ENCODE data around the gene KLHL3. TPM values are rescaled to one million over a fixed set of nuclear protein-coding genes. Genes with fewer than 3 reads are reported as not detected.

Gene KLHL3
- total RNA-seq, 1 donor from 2014 or later, result 21.1 TPM

GRCh38 chr5:137630972-137631370 is 104.9 kb downstream of the KLHL3 start:
- no peak for DNase-seq

- DNase-seq, result no peak
These were observed 105.5 kb downstream of the KLHL3 start for GRCh38 chr5:137630216-137630971.

- peak; percentile 75 for DNase-seq
These were observed 106.2 kb downstream of the KLHL3 start for GRCh38 chr5:137629646-137630045.

GRCh38 chr5:137627706-137628105 is 108.2 kb downstream of the KLHL3 start:
- no peak for DNase-seq

DNA sequence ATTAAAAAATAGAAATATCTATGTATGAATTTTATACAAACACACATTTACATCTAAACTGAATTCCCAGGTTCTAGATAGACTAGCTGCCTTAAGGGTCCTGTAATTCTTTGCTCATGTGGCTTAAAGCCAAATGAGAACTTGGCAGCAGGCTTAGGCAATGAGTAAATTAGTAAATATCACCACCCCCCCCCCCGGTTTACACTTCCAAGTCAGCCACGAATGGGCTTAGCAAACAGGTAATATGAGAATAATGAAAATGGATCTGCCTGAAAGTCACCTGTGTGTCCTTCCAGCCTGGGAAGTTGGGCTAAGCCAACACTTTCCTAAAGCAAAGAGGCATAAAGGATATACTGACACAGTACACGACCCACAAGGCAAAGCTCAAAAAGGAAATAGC is 108.6 kb downstream of the KLHL3 start:
- no peak for DNase-seq

- DNase-seq, result no peak
These were observed 111.0 kb downstream of the KLHL3 start for GRCh38 chr5:137624786-137625349.

- no peak for DNase-seq
These were observed 113.0 kb downstream of the KLHL3 start for GRCh38 chr5:137622850-137623249.

DNA sequence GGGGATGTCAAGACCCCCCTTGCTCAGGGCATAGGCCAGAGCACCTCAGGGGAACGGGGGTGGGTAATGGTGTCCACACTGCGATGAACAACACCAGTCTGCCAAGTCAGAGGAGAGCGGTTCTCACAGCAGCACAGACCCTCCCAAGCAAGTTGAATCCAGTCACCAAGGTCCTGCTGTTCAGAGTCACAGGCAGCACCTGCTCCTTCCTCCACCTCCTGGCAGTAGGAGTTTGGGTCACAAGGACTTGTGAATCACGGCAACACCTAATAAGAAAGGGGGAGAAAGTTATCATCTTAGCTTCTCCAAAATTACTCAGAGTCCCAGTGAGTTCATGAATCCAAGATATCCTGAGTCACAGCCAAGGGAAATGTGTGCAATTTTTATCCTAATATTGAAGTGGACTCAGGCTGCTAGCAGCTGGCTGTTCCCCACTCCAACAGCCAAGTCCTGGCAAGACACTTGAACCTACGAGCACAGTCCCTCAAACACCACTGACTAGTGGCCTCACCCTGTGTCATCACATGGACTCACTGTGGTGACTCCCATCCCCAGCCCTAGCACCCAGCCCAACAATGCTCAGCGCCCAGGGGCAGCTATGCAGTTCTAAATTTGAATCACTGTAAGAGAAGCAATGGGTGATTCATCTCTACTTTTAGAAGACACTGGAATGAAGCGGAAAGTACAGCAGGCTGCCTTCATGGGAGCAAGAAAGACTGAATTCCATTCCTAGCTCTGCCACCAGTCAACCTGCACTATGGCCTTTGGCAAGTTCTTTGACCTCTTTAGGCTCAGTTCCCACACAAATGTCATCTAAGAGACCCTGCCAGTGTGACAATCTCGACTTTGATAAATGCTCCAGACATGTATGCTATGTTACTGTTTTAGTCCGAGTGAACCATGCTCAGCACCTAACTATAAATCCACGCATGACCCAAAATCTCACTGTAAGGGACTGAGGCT is 113.7 kb downstream of the KLHL3 start:
- DNase-seq, result no peak

DNA sequence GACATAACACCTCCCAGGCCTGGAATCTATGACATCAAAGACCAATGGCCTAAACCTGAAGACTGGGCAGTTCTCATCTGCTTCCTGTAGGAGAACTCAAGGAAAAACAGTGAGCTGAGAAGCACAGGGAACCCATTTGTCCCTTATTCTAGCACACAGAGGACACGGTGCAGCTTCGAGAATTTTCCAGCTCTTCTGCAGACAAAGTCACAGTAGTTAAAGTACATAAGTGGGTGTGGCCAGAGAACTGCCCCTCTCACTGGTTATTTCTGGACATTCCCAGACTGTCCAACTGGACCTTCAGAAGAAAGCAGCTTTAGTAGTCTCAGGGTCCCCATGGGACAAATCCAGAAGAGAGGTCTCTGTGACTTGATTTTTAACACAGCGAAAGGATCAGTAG is 114.6 kb downstream of the KLHL3 start:
- no peak for DNase-seq

GRCh38 chr5:137619191-137619870 is 116.6 kb downstream of the KLHL3 start:
- no peak for DNase-seq

- DNase-seq, result no peak
These were observed 117.4 kb downstream of the KLHL3 start for GRCh38 chr5:137618476-137618875.

DNA sequence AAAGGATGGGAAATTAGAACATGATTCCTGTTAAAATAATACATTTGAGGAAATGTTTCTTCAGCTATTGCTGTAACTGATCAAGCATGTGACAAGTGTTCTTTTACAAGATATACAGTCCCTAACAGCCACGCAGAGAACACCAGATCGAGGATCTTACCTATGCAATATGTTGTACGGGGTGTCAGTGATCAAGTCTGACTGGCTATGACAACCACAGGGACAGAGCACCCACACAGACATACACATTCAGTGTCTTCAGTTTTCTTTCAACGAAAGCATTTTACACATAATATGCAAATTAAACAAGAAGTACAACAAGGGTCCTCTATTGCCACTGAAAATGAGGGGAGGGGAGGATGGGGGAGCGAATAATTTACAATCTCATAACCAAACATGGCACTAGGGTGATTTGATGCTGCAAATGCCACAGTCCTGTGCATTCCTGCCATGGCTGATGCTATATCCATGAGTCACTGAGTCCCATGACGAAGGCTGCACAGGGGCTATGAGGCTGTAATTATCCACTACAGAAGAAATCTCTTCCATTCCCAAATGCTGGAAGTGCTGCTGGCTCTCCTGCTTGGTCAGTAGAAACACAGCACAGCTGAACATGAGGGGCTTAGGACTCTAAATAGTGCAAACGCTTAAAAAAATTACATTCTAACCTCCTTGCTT is 118.2 kb downstream of the KLHL3 start:
- no peak for DNase-seq

DNA sequence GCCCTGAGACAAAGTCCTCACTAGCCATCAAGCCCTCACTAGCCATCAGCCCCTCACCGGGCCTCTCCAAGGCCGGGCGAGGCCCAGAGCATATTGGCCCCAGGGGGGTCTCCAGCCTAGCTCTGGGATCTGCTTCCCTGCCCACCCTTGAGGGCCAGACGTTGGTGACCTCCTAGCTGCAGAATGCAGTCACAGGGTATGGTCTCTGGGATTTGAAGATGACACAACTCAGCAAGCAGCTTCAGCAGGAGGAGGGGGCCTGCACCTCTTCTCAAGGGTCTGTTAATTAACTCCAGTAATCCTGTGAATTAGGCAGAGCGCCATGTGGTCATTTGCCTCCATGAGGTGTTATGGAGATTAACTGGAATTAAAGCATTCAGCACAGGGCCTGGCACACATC is 119.8 kb downstream of the KLHL3 start:
- no peak for DNase-seq

- no peak for DNase-seq
These were observed 120.6 kb downstream of the KLHL3 start for GRCh38 chr5:137615171-137615775.

GRCh38 chr5:137613554-137614265 is 122.2 kb downstream of the KLHL3 start:
- DNase-seq, result no peak

- DNase-seq, result no peak
These were observed 123.3 kb downstream of the KLHL3 start for GRCh38 chr5:137612576-137612975.

- no peak for DNase-seq
These were observed 124.0 kb downstream of the KLHL3 start for GRCh38 chr5:137611794-137612435.

DNA sequence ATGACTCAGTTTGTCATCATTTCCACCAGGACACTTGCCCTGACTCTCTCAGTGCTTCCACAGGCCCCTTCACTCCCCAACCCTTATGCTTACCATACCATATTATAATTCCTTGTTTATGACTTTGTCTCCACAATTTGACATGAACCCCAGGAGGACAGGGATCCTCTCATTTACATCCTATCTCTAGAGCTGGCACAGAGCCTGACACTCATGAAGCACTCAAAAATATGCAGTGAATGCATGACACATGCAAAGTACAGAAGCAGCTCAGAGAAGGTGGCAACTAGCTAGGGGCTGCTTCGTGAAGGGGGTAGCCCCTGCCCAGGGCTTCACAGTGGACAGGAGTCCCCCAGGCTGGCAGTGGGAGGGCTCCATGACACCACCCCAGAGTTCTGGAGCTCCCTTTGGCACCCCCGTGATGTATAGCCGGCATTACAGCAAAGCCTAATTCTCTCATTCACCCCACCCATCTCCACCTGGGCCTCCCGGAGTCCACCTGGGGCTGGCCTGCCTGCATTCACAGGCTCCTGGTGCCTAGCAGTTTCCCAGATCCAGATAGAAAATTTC is 124.8 kb downstream of the KLHL3 start:
- no peak for DNase-seq

- DNase-seq, result no peak
These were observed 125.3 kb downstream of the KLHL3 start for GRCh38 chr5:137610598-137610997.

GRCh38 chr5:137609127-137609526 is 126.8 kb downstream of the KLHL3 start:
- DNase-seq, result no peak
